HUES48 (cell line): ENCODE results near the gene KRTAP4-11.
"Not testable (repeated sequence)": the region's sequence is repeated elsewhere in the genome, so short reads cannot be mapped to it uniquely, and the experiment has no call there.

ENCODE experiments used
- H3K27ac ChIP-seq: one replicate; pipeline ENCODE4 v1.7.0; 2013; ENCODE audit warnings: low read depth, low read length, inconsistent platforms
- H3K27me3 ChIP-seq: 2 replicates; pipeline ENCODE4 v1.6.1; 2013; ENCODE audit warnings: mild to moderate bottlenecking, low read length; ENCODE audit not compliant: control insufficient read depth, insufficient read depth
- H3K36me3 ChIP-seq: 2 replicates; pipeline ENCODE4 v1.6.1; 2013; ENCODE audit warnings: low read length; ENCODE audit not compliant: control insufficient read depth, insufficient read depth
- H3K4me1 ChIP-seq: 2 replicates; pipeline ENCODE4 v1.6.1; 2013; ENCODE audit warnings: mild to moderate bottlenecking, low read length; ENCODE audit not compliant: control insufficient read depth, insufficient read depth
- H3K4me3 ChIP-seq: 2 replicates; pipeline ENCODE4 v1.5.1; 2013; ENCODE audit warnings: mild to moderate bottlenecking, low read depth, low read length
- H3K9ac ChIP-seq: 2 replicates; pipeline ENCODE4 v1.6.1; 2013; ENCODE audit warnings: mild to moderate bottlenecking, low read depth, low read length, moderate library complexity
- H3K9me3 ChIP-seq: 2 replicates; pipeline ENCODE4 v1.6.1; 2013; ENCODE audit warnings: low read length; ENCODE audit not compliant: control insufficient read depth, insufficient read depth

The KRTAP4-11 gene

DNA sequence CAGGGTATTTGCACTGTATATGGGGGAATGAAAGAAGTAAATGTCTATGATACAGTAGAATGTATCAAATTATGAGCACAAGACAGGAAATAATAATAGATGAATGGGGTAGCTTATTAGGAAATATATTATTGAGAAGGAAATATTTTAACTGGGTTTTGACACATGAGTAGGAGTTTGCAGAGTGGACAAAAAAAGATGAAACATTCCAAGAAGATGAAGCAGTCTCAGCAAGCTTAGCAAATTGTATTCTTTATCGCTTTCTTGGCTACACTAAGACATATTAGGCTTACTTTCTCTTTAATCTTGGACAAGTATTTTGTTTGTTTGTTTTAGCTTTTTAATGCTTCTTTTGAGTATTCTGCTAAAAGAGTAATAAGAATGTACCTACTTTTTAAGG lies 14.3 kb downstream of the KRTAP4-11 start:
- H3K9ac ChIP-seq, result no peak overlapping the region
- no peaks in the 10 kb centered on the region for H3K27me3 ChIP-seq
- peaks cover 21% of the 10 kb centered on the region for H3K4me1 ChIP-seq
- H3K4me3 ChIP-seq, result no peak overlapping the region
- H3K36me3 ChIP-seq, result no peaks in the 10 kb centered on the region
- H3K9me3 ChIP-seq, result 0 out of 2 replicates have a peak, but pooled peaks cover 8% of the 10 kb centered on the region
- H3K27ac ChIP-seq, result no peak overlapping the region

DNA sequence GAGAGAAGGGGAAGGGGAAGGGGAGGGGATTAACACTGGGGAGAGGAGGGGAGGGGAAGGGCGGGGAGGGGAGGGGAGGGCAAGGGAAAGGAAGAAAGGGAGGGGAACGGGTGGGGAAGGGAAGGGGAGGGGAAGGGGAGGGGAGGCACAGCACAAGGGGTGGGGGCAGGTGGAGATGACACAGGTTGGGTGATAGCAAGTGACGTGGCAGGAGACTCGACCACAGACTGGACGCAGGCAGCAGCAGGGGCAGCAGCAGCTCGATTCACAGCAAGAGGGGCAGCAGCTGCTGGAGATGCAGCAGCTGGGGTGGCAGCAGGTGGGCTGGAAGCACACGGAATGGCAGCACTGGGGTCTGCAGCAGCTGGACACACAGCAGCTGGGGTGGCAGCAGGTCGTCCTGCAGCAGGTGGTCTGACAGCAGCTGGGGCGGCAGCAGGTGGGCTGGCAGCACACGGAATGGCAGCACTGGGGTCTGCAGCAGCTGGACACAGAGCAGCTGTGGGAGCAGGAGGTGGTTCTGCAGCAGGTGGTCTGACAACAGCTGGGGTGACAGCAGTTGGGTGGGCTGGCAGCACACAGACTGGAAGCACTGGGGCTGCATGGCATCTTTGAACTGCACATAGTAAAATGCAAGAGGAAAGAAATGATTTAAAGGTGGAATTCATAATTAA lies 16.4 kb downstream of the KRTAP4-11 start, which contains the start of gene KRTAP4-16:
Gene KRTAP4-16 (minus strand): TSS at position 624 of the 674 bp plus-strand sequence. CDS start 0 bp downstream, at position 624.
- Histone ChIP-seq H3K27ac (no peak within 1 kb of the TSS), H3K9me3 (no peaks in the 10 kb centered on the region), H3K4me3 (no peak within 1 kb of the TSS), H3K36me3 (no peaks in the 10 kb centered on the region), H3K4me1 (peaks cover 4% of the 10 kb centered on the region; the same call in 1 of the 2 replicates), H3K9ac (no peak within 1 kb of the TSS), H3K27me3 (no peaks in the 10 kb centered on the region)

DNA sequence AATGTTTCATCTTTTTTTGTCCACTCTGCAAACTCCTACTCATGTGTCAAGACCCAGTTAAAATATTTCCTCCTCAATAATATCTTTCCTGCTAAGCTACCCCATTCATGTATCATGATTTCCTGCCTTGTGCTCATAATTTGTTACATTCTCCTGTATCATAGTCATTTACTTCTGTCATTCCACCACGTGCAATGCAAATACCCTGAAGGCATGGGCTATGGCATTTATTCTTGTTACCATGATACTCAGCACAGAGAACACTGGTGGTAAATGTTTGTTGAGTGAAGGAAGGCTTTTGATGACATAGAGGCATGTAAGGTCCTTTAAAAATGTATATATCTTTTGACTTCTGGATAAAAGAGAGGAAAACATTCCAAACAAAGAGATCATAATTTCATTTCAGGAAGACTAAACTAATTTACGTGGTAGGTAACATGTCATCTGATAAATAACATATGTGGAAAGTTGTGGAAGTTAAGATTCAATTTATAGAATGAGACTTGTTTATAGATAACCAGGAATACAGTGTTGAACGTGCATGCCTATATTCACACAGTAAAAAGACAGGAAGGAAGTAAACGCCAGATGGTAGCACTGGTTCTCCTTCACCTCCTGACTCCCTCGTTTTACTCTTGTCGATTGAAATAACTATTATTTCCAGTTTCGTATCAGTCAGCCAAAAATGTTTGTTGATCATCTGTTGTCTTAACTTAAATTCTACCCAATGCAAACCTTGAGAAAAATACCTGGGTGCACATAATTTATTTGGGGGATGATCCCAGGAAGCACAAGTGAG lies 18.3 kb downstream of the KRTAP4-11 start:
- H3K4me1 ChIP-seq, H3K4me3 ChIP-seq, H3K27me3 ChIP-seq, H3K9ac ChIP-seq, H3K9me3 ChIP-seq, H3K36me3 ChIP-seq, H3K27ac ChIP-seq: not testable (repeated sequence)

DNA sequence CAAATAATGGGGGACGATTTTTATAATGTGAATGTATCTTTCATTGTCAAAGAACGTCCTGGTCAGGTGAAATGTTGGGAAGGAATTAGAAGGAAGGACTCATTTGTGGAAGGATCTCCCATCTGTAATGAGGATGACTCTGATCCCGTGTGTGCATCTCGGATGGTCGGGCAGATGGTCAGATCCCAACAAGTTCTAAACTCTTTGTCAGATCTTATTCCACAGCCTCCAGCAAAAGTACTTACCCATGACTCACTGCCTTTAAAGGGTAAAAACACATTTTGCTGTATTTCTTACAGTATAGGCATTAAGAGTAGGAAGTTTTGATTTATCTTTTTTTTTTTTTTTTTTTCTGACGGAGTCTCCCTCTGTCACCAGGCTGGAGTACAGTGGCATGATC lies 19.7 kb downstream of the KRTAP4-11 start:
- Histone ChIP-seq H3K9ac (no peak overlapping the region), H3K27ac (no peak overlapping the region), H3K9me3 (0 out of 2 replicates have a peak, but pooled peaks cover 2% of the 10 kb centered on the region), H3K4me1 (no peaks in the 10 kb centered on the region), H3K4me3 (no peak overlapping the region), H3K36me3 (no peaks in the 10 kb centered on the region), H3K27me3 (no peaks in the 10 kb centered on the region)

DNA sequence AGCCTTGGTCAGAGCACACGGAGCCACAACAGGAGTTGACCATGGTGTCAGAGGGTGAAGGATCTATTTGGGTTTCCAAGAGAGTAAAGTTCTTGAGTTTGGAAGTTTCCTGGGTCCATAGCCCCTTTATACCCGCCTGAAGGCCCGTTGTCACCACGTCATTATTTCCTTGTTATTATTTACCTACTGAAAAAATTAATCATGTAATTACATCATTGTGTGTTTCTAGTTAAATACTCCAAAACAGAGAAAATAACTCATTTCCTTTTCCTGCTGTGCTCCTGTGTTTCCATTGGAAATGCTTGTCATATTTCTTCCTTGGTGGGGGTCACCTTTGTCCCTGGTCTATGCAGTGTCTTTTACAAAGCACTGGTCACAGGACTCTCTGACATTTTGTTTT lies 20.1 kb downstream of the KRTAP4-11 start, which contains the start of gene KRTAP4-8:
Gene KRTAP4-8 (minus strand): TSS at position 101 of the 400 bp plus-strand sequence. CDS start 58 bp downstream, at position 43.
- H3K4me1 ChIP-seq, result no peaks in the 10 kb centered on the region
- no peaks in the 10 kb centered on the region for H3K27me3 ChIP-seq
- 0 out of 2 replicates have a peak, but pooled peaks cover 3% of the 10 kb centered on the region for H3K9me3 ChIP-seq
- H3K4me3 ChIP-seq, result no peak within 1 kb of the TSS
- H3K27ac ChIP-seq, result no peak within 1 kb of the TSS
- no peaks in the 10 kb centered on the region for H3K36me3 ChIP-seq
- no peak within 1 kb of the TSS for H3K9ac ChIP-seq

DNA sequence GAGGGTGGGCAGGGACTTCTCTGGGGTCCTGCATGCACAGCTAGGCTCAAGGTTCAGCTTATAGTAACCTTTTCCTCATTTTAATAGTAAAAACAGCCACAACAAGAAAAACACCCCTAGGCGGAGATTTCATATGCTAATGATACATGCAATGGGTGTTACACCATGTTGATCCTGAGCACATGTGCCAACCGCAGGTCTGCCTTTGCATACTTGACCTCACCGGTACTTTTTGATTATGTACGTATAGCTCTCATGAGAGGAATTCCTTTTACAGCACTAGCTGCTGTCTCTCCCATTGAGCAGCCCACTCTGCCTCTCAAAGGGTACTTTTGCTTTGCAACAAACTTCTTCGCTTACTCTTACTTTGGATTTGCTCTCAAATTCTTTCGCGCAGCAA lies 22.1 kb downstream of the KRTAP4-11 start:
- Histone ChIP-seq H3K9me3 (peaks cover 6% of the 10 kb centered on the region; the same call in 1 of the 2 replicates), H3K4me1 (no peaks in the 10 kb centered on the region), H3K27me3 (no peaks in the 10 kb centered on the region), H3K4me3 (no peak overlapping the region), H3K27ac (no peak overlapping the region), H3K9ac (no peak overlapping the region), H3K36me3 (no peaks in the 10 kb centered on the region)

DNA sequence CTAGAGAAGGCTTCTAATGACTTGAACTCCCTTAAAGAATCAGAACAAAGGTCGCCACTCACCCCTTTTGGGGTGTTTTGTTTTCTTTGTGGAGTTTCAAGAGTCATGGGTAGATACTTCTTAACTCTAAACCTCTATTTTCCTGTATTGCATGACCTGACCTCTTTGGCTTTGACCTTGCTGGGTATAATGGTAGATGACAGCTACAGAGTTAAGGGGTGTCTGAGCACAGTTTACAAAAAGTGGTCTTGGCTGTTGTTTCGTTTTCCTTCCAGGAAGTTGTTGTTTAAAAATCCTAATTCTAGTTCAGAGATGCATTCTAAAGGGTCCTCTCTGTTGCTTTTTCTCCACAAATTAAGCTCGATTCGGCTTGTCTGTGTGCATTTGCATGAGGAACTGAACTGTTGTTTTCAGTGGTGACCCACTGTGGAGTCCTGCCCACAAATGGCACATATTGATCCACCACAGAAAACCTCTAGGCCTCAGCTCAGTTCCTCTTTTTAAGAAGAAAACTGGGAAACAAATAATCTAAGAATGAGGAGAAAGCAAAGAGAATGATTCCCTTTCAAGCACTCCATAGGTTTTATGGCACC lies 29.3 kb downstream of the KRTAP4-11 start:
- H3K9me3 ChIP-seq, result not testable (repeated sequence)

DNA sequence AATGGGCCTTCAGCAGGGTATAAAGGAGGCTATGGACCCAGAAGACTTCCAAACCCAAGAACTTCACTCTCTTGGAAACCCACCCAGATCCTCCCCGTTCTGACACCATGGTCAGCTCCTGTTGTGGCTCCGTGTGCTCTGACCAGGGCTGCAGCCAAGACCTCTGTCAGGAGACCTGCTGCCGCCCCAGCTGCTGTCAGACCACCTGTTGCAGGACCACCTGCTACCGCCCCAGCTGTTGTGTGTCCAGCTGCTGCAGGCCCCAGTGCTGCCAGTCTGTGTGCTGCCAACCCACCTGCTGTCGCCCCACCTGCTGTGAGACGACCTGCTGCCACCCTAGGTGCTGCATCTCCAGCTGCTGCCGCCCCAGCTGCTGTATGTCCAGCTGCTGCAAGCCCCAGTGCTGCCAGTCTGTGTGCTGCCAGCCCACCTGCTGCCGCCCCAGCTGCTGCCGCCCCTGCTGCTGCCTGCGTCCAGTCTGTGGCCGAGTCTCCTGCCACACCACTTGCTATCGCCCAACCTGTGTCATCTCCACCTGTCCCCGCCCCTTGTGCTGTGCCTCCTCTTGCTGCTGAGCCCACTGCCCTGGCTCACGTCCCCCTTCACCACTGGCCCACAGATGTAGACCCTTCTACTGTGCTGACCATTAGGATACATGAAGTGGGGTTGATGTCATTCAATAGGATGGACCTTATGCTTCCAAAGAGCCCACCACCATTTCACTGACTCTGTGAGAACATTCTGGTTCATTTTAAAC lies 33.9 kb downstream of the KRTAP4-11 start, which contains the start of gene KRTAP4-7:
Gene KRTAP4-7 (plus strand): TSS at position 51 of the 757 bp plus-strand sequence. CDS start 57 bp downstream, at position 108.
- H3K4me3 ChIP-seq, H3K36me3 ChIP-seq, H3K9ac ChIP-seq, H3K4me1 ChIP-seq, H3K27ac ChIP-seq, H3K9me3 ChIP-seq, H3K27me3 ChIP-seq: not testable (repeated sequence)

More for the DNA sequence above, 29.3 kb downstream of the KRTAP4-11 start:
- H3K27me3 ChIP-seq, H3K4me1 ChIP-seq, H3K9ac ChIP-seq, H3K36me3 ChIP-seq, H3K27ac ChIP-seq, H3K4me3 ChIP-seq: not testable (repeated sequence)

DNA sequence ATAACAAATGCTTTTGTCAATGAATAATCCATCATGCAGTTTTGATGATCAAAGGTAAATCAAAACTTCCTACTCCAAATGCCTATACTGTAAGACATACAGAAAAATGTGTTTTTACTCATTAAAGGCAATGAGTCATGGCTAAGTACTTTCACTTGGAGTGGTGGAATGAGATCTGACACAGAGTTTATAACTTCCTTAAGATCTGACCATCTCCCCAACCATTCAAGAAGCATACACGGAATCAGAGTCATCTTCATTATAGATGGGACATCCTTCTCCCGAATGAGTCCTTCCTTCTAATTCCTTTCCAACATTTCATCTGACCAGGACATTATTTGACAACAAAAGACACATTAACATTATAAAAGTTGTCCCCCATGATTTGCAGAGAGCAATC lies 34.7 kb downstream of the KRTAP4-11 start:
- H3K27ac ChIP-seq, H3K4me3 ChIP-seq, H3K9me3 ChIP-seq, H3K4me1 ChIP-seq, H3K9ac ChIP-seq, H3K36me3 ChIP-seq, H3K27me3 ChIP-seq: not testable (repeated sequence)

DNA sequence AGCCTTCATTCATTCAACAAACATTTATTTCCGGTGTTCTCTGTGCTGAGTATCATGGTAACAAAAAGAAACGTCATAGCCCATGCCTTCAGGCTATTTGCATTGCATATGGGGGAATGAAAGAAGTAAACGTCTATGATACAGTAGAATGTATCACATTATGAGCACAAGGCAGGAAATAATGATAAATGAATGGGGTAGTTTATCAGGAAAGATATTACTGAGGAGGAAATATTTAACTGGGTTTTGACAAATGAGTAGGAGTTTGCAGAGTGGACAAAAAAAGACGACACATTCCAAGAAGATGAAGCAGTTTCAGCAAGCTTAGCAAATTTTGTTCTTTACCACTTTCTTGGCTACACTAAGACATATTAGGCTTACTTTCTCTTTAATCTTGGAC lies 35.5 kb downstream of the KRTAP4-11 start:
- H3K9me3 ChIP-seq, result no peaks in the 10 kb centered on the region
- no peaks in the 10 kb centered on the region for H3K36me3 ChIP-seq
- no peak overlapping the region for H3K4me3 ChIP-seq
- no peak overlapping the region for H3K27ac ChIP-seq
- no peak overlapping the region for H3K9ac ChIP-seq
- no peaks in the 10 kb centered on the region for H3K27me3 ChIP-seq
- no peaks in the 10 kb centered on the region for H3K4me1 ChIP-seq
